Gastrocnemius medialis (tissue), 4 donors: Measurements from ENCODE around the gene NHLRC4.

Source experiments
- CTCF ChIP-seq, 5 experiments: fragments of 450-650 bp in 3 of 5; fragments of 200-600 bp in 2 of 5; sonication (generic) in 2 of 5; IDR thresholded peaks in 4 of 5; conservative IDR thresholded peaks in 1 of 5; 1 replicate in 4 of 5; 2 replicates in 1 of 5; pipeline ENCODE4 v1.5.1; 2016 to 2019; ENCODE audit warnings: antibody characterized with exemption in 5 of 5, mild to moderate bottlenecking in 3 of 5, moderate library complexity in 3 of 5
- POLR2A ChIP-seq, 2 donors: fragments of 450-650 bp; IDR thresholded peaks; one replicate each; pipeline ENCODE4 v1.6.1; 2017; ENCODE audit warnings: antibody characterized with exemption in 2 of 2, mild to moderate bottlenecking in 2 of 2, moderate library complexity in 2 of 2

- TF ChIP-seq POLR2A (IDR thresholded peaks at IDR 0.05) (no peak), CTCF (IDR thresholded peaks at IDR 0.05 in 4 of 5, conservative IDR thresholded peaks at IDR 0.05 in 1 of 5) (no peak)
Observed at GRCh38 chr16:561413-561794, 5.4 kb upstream of the NHLRC4 start.
